Measurements from ENCODE around the gene TMEM127. TPM values are rescaled to one million over a fixed set of nuclear protein-coding genes. Genes with fewer than 3 reads are reported as not detected.
"Not testable (repeated sequence)": the region's sequence is repeated elsewhere in the genome, so short reads cannot be mapped to it uniquely, and the experiment has no call there.

TMEM127 gene
- total RNA-seq, 1 donor = 55.0 TPM

- DNase-seq (ENCODE audit: insufficient read length, low spot score, missing footprints) = no peak
- Histone ChIP-seq H4K20me1 (ENCODE audit: insufficient read depth, low read length) (no peaks in the 10 kb centered on the region), H3K79me2 (ENCODE audit: insufficient read depth, low read length) (no peaks in the 10 kb centered on the region), H3K4me2 (ENCODE audit: insufficient read depth, low read length) (no peak overlapping the region), H3K27ac (ENCODE audit: low read depth, low read length) (no peak overlapping the region), H3K4me3 (ENCODE audit: insufficient read depth, low read length) (no peak overlapping the region), H3K4me1 (ENCODE audit: insufficient read depth, low read length) (no peaks in the 10 kb centered on the region), H3K36me3 (ENCODE audit: insufficient read depth, low read length) (no peaks in the 10 kb centered on the region), H2AFZ (ENCODE audit: low read length) (no peak overlapping the region), H3K27me3 (ENCODE audit: insufficient read depth, low read length) (no peaks in the 10 kb centered on the region), H3K9me3 (ENCODE audit: low read depth, low read length) (no peaks in the 10 kb centered on the region)
- no peak for TF ChIP-seq CTCF (IDR thresholded peaks at IDR 0.05; ENCODE audit: extremely low read depth, low read depth, low read length)
These were observed 40.7 kb downstream of the TMEM127 start for GRCh38 chr2:96225016-96225533.

GRCh38 chr2:96221106-96221505, 44.7 kb downstream of the TMEM127 start:
- not testable (repeated sequence) for H3K4me1 ChIP-seq (ENCODE audit: insufficient read depth, low read length); H3K4me2 ChIP-seq (ENCODE audit: insufficient read depth, low read length); H3K4me3 ChIP-seq (ENCODE audit: insufficient read depth, low read length); H3K79me2 ChIP-seq (ENCODE audit: insufficient read depth, low read length); H4K20me1 ChIP-seq (ENCODE audit: insufficient read depth, low read length); H3K36me3 ChIP-seq (ENCODE audit: insufficient read depth, low read length); H3K27ac ChIP-seq (ENCODE audit: low read depth, low read length); H3K27me3 ChIP-seq (ENCODE audit: insufficient read depth, low read length); H3K9me3 ChIP-seq (ENCODE audit: low read depth, low read length); DNase-seq (ENCODE audit: insufficient read length, low spot score, missing footprints); H2AFZ ChIP-seq (ENCODE audit: low read length)

- not testable (repeated sequence) for H3K79me2 ChIP-seq (ENCODE audit: insufficient read depth, low read length); H4K20me1 ChIP-seq (ENCODE audit: insufficient read depth, low read length); H3K9me3 ChIP-seq (ENCODE audit: low read depth, low read length); H3K27ac ChIP-seq (ENCODE audit: low read depth, low read length); DNase-seq (ENCODE audit: insufficient read length, low spot score, missing footprints); H3K27me3 ChIP-seq (ENCODE audit: insufficient read depth, low read length); H3K36me3 ChIP-seq (ENCODE audit: insufficient read depth, low read length); H3K4me2 ChIP-seq (ENCODE audit: insufficient read depth, low read length); H3K4me3 ChIP-seq (ENCODE audit: insufficient read depth, low read length); H2AFZ ChIP-seq (ENCODE audit: low read length); H3K4me1 ChIP-seq (ENCODE audit: insufficient read depth, low read length)
These were observed 45.8 kb downstream of the TMEM127 start for GRCh38 chr2:96219959-96220358.

- no peak for TF ChIP-seq CTCF (IDR thresholded peaks at IDR 0.05; ENCODE audit: extremely low read depth, low read depth, low read length)
- DNase-seq (ENCODE audit: insufficient read length, low spot score, missing footprints) = no peak
These were observed 47.2 kb downstream of the TMEM127 start for GRCh38 chr2:96218508-96219131.

GRCh38 chr2:96214554-96214953, 51.2 kb downstream of the TMEM127 start:
- no peaks in the 10 kb centered on the region for H3K27me3 ChIP-seq (ENCODE audit: insufficient read depth, low read length)
- no peaks in the 10 kb centered on the region for H3K9me3 ChIP-seq (ENCODE audit: low read depth, low read length)
- DNase-seq (ENCODE audit: insufficient read length, low spot score, missing footprints) = no peak
- peaks cover 3% of the 10 kb centered on the region for H4K20me1 ChIP-seq (ENCODE audit: insufficient read depth, low read length)
- TF ChIP-seq CTCF (IDR thresholded peaks at IDR 0.05; ENCODE audit: extremely low read depth, low read depth, low read length) = no peak
- H3K4me2 ChIP-seq (ENCODE audit: insufficient read depth, low read length) = no peak overlapping the region
- peaks cover 26% of the 10 kb centered on the region for H3K79me2 ChIP-seq (ENCODE audit: insufficient read depth, low read length)
- peaks cover 7% of the 10 kb centered on the region for H3K4me1 ChIP-seq (ENCODE audit: insufficient read depth, low read length)
- no peak overlapping the region for H3K4me3 ChIP-seq (ENCODE audit: insufficient read depth, low read length)
- no peak overlapping the region for H3K27ac ChIP-seq (ENCODE audit: low read depth, low read length)
- H2AFZ ChIP-seq (ENCODE audit: low read length) = no peak overlapping the region
- H3K36me3 ChIP-seq (ENCODE audit: insufficient read depth, low read length) = no peaks in the 10 kb centered on the region

More at GRCh38 chr2:96218508-96219131, 47.2 kb downstream of the TMEM127 start:
- no peaks in the 10 kb centered on the region for H3K36me3 ChIP-seq (ENCODE audit: insufficient read depth, low read length)
- no peaks in the 10 kb centered on the region for H3K27me3 ChIP-seq (ENCODE audit: insufficient read depth, low read length)
- H2AFZ ChIP-seq (ENCODE audit: low read length) = no peak overlapping the region
- no peak overlapping the region for H3K4me3 ChIP-seq (ENCODE audit: insufficient read depth, low read length)
- peaks cover under 1% of the 10 kb centered on the region for H3K79me2 ChIP-seq (ENCODE audit: insufficient read depth, low read length)
- no peaks in the 10 kb centered on the region for H3K9me3 ChIP-seq (ENCODE audit: low read depth, low read length)
- H3K4me1 ChIP-seq (ENCODE audit: insufficient read depth, low read length) = no peaks in the 10 kb centered on the region
- no peak overlapping the region for H3K4me2 ChIP-seq (ENCODE audit: insufficient read depth, low read length)
- peaks cover 3% of the 10 kb centered on the region for H4K20me1 ChIP-seq (ENCODE audit: insufficient read depth, low read length)
- H3K27ac ChIP-seq (ENCODE audit: low read depth, low read length) = no peak overlapping the region

Measured in osteoblast (primary cell).